Gastrocnemius medialis (tissue), 4 donors: ENCODE results near the gene DTNBP1. TPM values are rescaled to one million over a fixed set of nuclear protein-coding genes. Genes with fewer than 3 reads are reported as not detected.

Source experiments
- ATAC-seq, 2 donors: fragments of 150-250 bp; one replicate each; pipeline ENCODE4 v1.9.1; 2016
- DNase-seq, 2 donors: peaks; one replicate each; pipeline ENCODE4 v3.0.0-alpha.2; 2019
- H3K27ac ChIP-seq, 4 donors: fragments of 200-600 bp; sonication (generic); 1 replicate in 1 of 4; 2 replicates in 3 of 4; pipeline ENCODE4 v1.5.1; 2016 to 2018; ENCODE audit warnings: mild to moderate bottlenecking in 2 of 4, moderate library complexity in 1 of 4
- H3K27me3 ChIP-seq, 3 donors: fragments of 200-600 bp; sonication (generic) in 2 of 3; 1 replicate in 1 of 3; 2 replicates in 2 of 3; pipeline versions ENCODE4 v1.5.1 to v1.6.0; 2016 to 2019; ENCODE audit warnings: mild to moderate bottlenecking in 1 of 3, moderate library complexity in 1 of 3
- H3K36me3 ChIP-seq, 2 donors: fragments of 200-600 bp; sonication (generic) in 1 of 2; one replicate each; pipeline ENCODE4 v1.5.1; 2017 to 2018
- H3K4me1 ChIP-seq, 2 donors: fragments of 200-600 bp; sonication (generic) in 1 of 2; one replicate each; pipeline ENCODE4 v1.5.1; 2016 to 2017; ENCODE audit warnings: mild to moderate bottlenecking in 2 of 2
- H3K4me3 ChIP-seq, 4 donors: fragments of 200-600 bp; sonication (generic) in 3 of 4; 1 replicate in 1 of 4; 2 replicates in 3 of 4; pipeline ENCODE4 v1.5.1; 2016 to 2019; ENCODE audit warnings: mild to moderate bottlenecking in 2 of 4
- H3K9me3 ChIP-seq, 3 donors: fragments of 200-600 bp; sonication (generic) in 2 of 3; 1 replicate in 1 of 3; 2 replicates in 2 of 3; pipeline ENCODE4 v1.5.1; 2016 to 2019
- CTCF ChIP-seq, 5 experiments: fragments of 450-650 bp in 3 of 5; fragments of 200-600 bp in 2 of 5; sonication (generic) in 2 of 5; IDR thresholded peaks in 4 of 5; conservative IDR thresholded peaks in 1 of 5; 1 replicate in 4 of 5; 2 replicates in 1 of 5; pipeline ENCODE4 v1.5.1; 2016 to 2019; ENCODE audit warnings: antibody characterized with exemption in 5 of 5, mild to moderate bottlenecking in 3 of 5, moderate library complexity in 3 of 5
- POLR2A ChIP-seq, 2 donors: fragments of 450-650 bp; IDR thresholded peaks; one replicate each; pipeline ENCODE4 v1.6.1; 2017; ENCODE audit warnings: antibody characterized with exemption in 2 of 2, mild to moderate bottlenecking in 2 of 2, moderate library complexity in 2 of 2
- in situ Hi-C, 4 donors: fragments of 200-750 bp; cut with MboI; loops; one replicate each; pipeline versions ENCODE4 v1.15.0 to v1.8.0; 2017; ENCODE audit warnings: low sequenced_read_pairs in 4 of 4
- intact Hi-C: fragments of 100-400 bp; cut with DNase I; formaldehyde crosslinking; loops from one replicate; pipeline ENCODE4 v1.15.1; 2023; ENCODE audit warnings: low total_unique reads
- total RNA-seq, 4 donors: library from RNA; depleted of rRNA; stranded (reverse); fragments of >200 nt; gene quantifications; one replicate each; pipeline versions ENCODE4 v1.1.0 to v1.2.3, GENCODE V29; 2016

The DTNBP1 gene
- total RNA-seq, 4 donors from 2014 or later: 5.2 to 33.5 (median 12.5) TPM

DNA sequence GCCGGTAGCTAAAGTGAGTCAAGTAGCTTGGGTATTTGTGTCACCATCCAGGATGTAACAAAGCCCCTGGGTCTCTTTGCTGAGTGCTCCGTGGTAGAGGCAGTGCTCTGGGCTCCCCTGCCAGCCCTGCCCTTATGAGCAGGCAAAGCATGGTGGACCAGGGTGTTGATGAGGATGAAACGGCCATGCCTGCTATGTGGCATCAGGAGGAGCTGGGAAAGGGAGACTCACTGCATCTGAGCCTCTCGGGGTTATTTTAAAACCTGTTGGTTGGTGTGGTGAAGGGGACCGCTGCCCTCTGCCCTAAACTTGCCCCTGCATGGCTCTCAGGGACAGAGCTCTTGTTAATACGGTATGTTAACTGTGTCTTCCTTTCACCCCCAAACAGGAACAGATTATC lies 143.1 kb downstream of the DTNBP1 start:
- no peak for ATAC-seq
- Histone ChIP-seq H3K9me3 (no peaks in the 10 kb centered on the region), H3K4me1 (peaks cover 19 to 31% of the 10 kb centered on the region in 2 donors), H3K27ac (no peak overlapping the region), H3K4me3 (no peak overlapping the region), H3K36me3 (peaks cover 0 to 27% of the 10 kb centered on the region in 2 donors), H3K27me3 (no peaks in the 10 kb centered on the region)
- no peak for TF ChIP-seq POLR2A (IDR thresholded peaks at IDR 0.05)
- TF ChIP-seq CTCF (IDR thresholded peaks at IDR 0.05 in 4 of 5, conservative IDR thresholded peaks at IDR 0.05 in 1 of 5): no peak
- DNase-seq: no peak
- intact Hi-C loops: loop anchor here (10.0 kb wide), 1 partner anchor 595 kb away; no protein-coding TSS in a partner anchor
- in situ Hi-C loops: loop anchor here in 2 of 4 donors (10.0 to 25.0 kb wide), 2 partner anchors 93 to 105 kb away; no protein-coding TSS in a partner anchor

GRCh38 chr6:15518878-15519277 lies 143.9 kb downstream of the DTNBP1 start:
- intact Hi-C loops: loop anchor here (10.0 kb wide), 1 partner anchor 594 kb away; no protein-coding TSS in a partner anchor
- Histone ChIP-seq H3K27ac (no peak overlapping the region), H3K27me3 (no peaks in the 10 kb centered on the region), H3K36me3 (peaks cover 0 to 26% of the 10 kb centered on the region in 2 donors), H3K9me3 (no peaks in the 10 kb centered on the region), H3K4me1 (peaks cover 20 to 30% of the 10 kb centered on the region in 2 donors), H3K4me3 (no peak overlapping the region)
- in situ Hi-C loops: loop anchor here in 2 of 4 donors (10.0 to 25.0 kb wide), 2 partner anchors 93 to 106 kb away; no protein-coding TSS in a partner anchor
- DNase-seq (no peak), ATAC-seq (no peak)
- no peak for TF ChIP-seq CTCF (IDR thresholded peaks at IDR 0.05 in 4 of 5, conservative IDR thresholded peaks at IDR 0.05 in 1 of 5)

GRCh38 chr6:15518057-15518456 lies 144.8 kb downstream of the DTNBP1 start:
- Histone ChIP-seq H3K27me3 (no peaks in the 10 kb centered on the region), H3K4me3 (no peak overlapping the region), H3K36me3 (peaks cover 0 to 29% of the 10 kb centered on the region in 2 donors), H3K27ac (no peak overlapping the region), H3K4me1 (peaks cover 20 to 22% of the 10 kb centered on the region in 2 donors), H3K9me3 (no peaks in the 10 kb centered on the region)
- no peak for ATAC-seq
- DNase-seq: no peak
- in situ Hi-C loops: loop anchor here in 2 of 4 donors (10.0 to 25.0 kb wide), 2 partner anchors 94 to 107 kb away; no protein-coding TSS in a partner anchor
- intact Hi-C loops: loop anchor here (10.0 kb wide), 1 partner anchor 593 kb away; no protein-coding TSS in a partner anchor
- TF ChIP-seq CTCF (IDR thresholded peaks at IDR 0.05 in 4 of 5, conservative IDR thresholded peaks at IDR 0.05 in 1 of 5): no peak
- TF ChIP-seq POLR2A (IDR thresholded peaks at IDR 0.05): no peak

GRCh38 chr6:15517600-15517999 lies 145.2 kb downstream of the DTNBP1 start:
- H3K9me3 ChIP-seq: no peaks in the 10 kb centered on the region
- ATAC-seq: no peak
- no peak overlapping the region for H3K4me3 ChIP-seq
- peaks cover 0 to 29% of the 10 kb centered on the region in 2 donors for H3K36me3 ChIP-seq
- TF ChIP-seq CTCF (IDR thresholded peaks at IDR 0.05 in 4 of 5, conservative IDR thresholded peaks at IDR 0.05 in 1 of 5): no peak
- no peak for TF ChIP-seq POLR2A (IDR thresholded peaks at IDR 0.05)
- peaks cover 16 to 22% of the 10 kb centered on the region in 2 donors for H3K4me1 ChIP-seq
- intact Hi-C loops (loop anchor here (10.0 kb wide), 1 partner anchor 593 kb away; no protein-coding TSS in a partner anchor), in situ Hi-C loops (loop anchor here in 2 of 4 donors (10.0 to 25.0 kb wide), 2 partner anchors 95 to 107 kb away; no protein-coding TSS in a partner anchor)
- DNase-seq: no peak
- H3K27ac ChIP-seq: no peak overlapping the region
- no peaks in the 10 kb centered on the region for H3K27me3 ChIP-seq
